ENCODE data around the gene TACC2.
"Not testable (repeated sequence)": the region's sequence is repeated elsewhere in the genome, so short reads cannot be mapped to it uniquely, and the experiment has no call there.

The TACC2 gene

DNA sequence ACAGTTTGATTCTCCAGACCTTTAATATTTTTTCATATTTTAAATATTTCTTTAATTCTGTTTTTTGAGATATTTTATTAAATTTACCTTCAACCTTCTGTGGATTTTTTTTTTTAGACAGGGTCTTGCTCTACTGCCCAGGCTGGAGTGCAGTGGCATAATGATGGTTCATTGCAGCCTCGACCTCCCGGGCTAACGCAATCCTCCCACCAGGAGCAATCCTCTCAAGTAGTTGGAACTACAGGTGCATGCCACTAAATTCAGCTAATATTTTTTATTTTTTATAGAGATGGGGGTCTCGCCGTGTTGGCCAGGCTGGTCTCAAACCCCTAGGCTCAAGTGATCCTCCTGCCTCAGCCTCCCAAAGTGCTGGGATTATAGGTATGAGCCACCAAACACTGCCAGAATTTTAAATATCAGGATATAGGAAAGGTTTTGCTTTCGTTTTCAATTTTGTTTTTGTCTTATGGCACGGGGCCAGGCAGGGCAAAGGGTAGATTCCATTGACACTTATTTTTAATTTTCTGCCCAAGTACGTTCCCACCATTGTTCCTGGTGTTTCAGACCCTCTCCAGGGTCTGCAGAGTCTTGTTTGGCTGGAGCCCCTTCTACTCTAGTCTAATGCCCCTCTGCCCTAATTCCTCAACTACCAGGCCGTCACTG, 1.2 kb downstream of the TACC2 start:
- no peak for DNase-seq (ENCODE audit: extremely low read depth, low read depth)
- TF ChIP-seq, protein P1, sequence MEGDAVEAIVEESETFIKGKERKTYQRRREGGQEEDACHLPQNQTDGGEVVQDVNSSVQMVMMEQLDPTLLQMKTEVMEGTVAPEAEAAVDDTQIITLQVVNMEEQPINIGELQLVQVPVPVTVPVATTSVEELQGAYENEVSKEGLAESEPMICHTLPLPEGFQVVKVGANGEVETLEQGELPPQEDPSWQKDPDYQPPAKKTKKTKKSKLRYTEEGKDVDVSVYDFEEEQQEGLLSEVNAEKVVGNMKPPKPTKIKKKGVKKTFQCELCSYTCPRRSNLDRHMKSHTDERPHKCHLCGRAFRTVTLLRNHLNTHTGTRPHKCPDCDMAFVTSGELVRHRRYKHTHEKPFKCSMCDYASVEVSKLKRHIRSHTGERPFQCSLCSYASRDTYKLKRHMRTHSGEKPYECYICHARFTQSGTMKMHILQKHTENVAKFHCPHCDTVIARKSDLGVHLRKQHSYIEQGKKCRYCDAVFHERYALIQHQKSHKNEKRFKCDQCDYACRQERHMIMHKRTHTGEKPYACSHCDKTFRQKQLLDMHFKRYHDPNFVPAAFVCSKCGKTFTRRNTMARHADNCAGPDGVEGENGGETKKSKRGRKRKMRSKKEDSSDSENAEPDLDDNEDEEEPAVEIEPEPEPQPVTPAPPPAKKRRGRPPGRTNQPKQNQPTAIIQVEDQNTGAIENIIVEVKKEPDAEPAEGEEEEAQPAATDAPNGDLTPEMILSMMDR (IDR thresholded peaks at IDR 0.05; ENCODE audit: low read depth, low read length), result no peak

DNA sequence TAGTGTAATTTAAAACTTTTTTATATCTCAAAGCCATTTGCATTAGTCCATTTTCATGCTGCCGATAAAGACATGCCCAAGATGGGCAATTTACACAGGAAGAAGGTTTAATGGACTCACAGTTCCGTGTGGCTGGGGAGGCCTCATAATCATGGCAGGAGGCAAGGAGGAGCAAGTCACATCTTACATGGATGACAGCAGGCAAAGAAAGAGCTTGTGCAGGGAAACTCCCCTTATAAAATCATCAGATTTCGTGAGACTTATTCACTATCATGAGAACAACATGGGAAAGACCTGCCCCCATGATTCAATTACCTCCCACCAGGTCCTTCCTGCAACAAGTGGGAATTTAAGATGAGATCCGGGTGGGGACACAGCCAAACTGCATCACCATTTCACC, 2.8 kb downstream of the TACC2 start:
- not testable (repeated sequence) for DNase-seq (ENCODE audit: extremely low read depth, low read depth)

DNA sequence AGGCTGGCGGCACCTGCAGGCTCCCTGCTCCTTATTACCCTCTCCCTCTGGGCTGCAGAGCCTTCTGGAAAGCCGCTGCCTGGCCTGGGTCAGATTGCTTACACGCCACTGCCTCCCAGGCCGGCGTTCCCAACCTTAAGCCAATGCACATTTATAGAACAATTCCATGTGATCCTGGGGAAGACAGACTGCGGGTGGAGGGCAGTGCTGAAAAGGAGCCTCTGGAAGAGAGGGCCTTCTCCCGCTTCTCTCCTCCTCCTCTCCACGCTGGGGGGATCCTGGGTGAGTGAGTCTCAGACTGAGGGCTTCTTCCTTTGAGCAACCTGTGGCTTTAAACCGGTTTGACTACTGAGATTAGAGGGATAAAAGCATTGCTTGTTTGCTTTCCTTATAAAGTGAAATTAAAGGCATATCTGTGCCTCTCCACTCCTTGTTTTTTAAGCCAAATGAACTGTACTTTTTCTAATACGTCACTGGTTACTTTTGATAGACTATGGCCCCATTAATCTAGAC, 5.5 kb downstream of the TACC2 start:
- TF ChIP-seq, protein P1 (IDR thresholded peaks at IDR 0.05; ENCODE audit: low read depth, low read length), result no peak
- no peak for DNase-seq (ENCODE audit: extremely low read depth, low read depth)

DNA sequence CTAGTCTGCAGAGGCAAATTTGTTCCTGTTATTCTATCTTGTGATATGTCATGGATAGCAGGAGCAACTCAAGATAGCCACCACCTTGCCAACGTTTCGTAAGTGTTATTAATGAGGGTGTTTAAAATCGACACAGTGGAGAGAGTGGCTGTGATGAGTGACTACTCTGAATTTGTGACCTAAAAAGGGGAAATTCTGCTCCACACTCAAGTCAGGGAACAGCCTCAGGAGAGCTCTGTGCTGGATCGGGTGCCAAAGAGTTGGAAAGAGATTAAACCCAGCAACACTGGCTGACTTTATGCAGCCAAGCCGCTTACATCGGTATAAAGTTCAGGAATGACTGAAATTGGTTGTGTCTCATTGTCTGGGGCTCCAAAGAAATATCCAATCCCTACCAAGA, 9.5 kb downstream of the TACC2 start:
- DNase-seq (ENCODE audit: extremely low read depth, low read depth), result no peak
- TF ChIP-seq, protein P1 (IDR thresholded peaks at IDR 0.05; ENCODE audit: low read depth, low read length), result no peak

DNA sequence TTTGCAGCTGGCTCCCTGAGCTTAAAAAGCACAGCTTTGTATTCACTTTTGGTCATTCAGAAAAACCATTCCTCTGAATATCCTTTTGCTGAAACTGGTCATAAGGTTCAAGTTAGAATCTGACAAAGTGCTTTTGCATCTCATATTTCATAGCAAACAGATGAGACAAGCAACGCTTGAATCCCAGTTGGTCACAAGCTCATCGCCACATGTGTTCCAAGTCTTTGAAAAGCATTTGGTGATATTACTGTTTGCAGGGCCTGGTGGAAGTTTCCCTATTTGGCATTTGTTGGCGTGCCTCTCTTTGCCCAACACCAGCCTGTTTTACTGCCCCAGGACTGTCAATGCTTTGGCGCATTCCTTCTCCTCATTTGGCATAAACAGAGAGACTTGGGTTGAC, 10.3 kb downstream of the TACC2 start:
- TF ChIP-seq, protein P1 (IDR thresholded peaks at IDR 0.05; ENCODE audit: low read depth, low read length), result no peak

DNA sequence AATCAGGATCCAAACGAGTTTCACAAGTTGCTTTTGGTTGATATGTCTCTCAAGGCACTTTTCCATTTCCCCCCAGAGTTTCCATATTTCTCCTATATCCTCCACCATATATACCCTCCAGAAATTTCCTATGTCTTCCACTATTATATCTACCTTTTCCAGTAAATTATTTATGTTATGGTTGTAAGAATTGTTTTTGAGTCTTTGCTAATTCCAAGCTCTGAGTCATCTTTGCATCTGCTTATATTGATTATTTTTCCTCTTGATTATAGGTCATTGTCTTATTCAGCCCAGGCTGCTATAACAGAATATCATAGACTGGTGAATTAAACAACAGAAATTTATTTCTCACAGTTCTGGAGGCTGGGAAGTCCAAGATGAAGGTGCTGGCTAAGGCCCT, 12.7 kb downstream of the TACC2 start:
- TF ChIP-seq, protein P1 (IDR thresholded peaks at IDR 0.05; ENCODE audit: low read depth, low read length), result no peak
- DNase-seq (ENCODE audit: extremely low read depth, low read depth), result no peak

More for the DNA sequence above, 10.3 kb downstream of the TACC2 start:
- no peak for DNase-seq (ENCODE audit: extremely low read depth, low read depth)

DNA sequence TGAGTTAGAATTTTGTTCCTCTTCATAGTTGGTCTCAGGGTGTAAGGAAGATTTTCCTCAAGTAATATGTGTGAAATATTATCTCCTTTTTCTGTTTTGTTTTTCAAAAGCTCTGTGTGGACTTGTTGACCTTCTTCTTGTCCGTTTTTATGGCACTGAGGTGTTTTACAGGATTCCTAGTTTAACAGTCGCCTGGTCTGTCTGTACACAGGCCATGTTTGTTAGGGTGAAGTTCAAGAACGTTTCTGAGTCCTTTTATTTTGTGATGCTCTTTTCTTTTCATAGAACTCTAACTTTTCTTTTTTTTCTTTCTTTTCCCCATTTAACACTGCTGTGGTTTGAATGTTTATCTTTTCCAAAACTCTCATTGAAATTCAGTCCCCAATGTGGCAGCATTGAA, 18.5 kb downstream of the TACC2 start:
- TF ChIP-seq, protein P1 (IDR thresholded peaks at IDR 0.05; ENCODE audit: low read depth, low read length), result no peak
- DNase-seq (ENCODE audit: extremely low read depth, low read depth), result no peak

Data from AG09319 (cell line).